A673 (cell line): ENCODE data around the gene NQO1. TPM values are rescaled to one million over a fixed set of nuclear protein-coding genes. Genes with fewer than 3 reads are reported as not detected.
A peak's percentile ranks its signal among the peaks of the same experiment; 100 is the strongest.
"Not testable (repeated sequence)": the region's sequence is repeated elsewhere in the genome, so short reads cannot be mapped to it uniquely, and the experiment has no call there.

ENCODE experiments used
- BruUV-seq: library from RNA; stranded (reverse); fragments of 400-500 nt; replicated peaks from 2 replicates; lab custom pipeline; 2021; lab: Mats Ljungman, UMichigan
- CTCF ChIA-PET: fragments of 300-600 bp; sonication (Branson Sonifier 250); formaldehyde crosslinking; loops from one replicate; lab custom pipeline; 2022; ENCODE audit warnings: antibody characterized with exemption; lab: Charles Lee
- POLR2A ChIA-PET: fragments of 300-600 bp; sonication (Branson Sonifier 250); formaldehyde crosslinking; loops from one replicate; lab custom pipeline; 2022; ENCODE audit warnings: antibody characterized with exemption; ENCODE audit not compliant: low non-redundant PET; lab: Charles Lee
- DNase-seq: peaks from one replicate; pipeline ENCODE4 v3.0.0-alpha.2; 2015; ENCODE audit warnings: low spot score
- H3K27ac ChIP-seq: fragments of 200-600 bp; sonication (generic); 2 replicates; pipeline ENCODE4 v1.5.1; 2016; ENCODE audit warnings: mixed run types, low read depth, mild to moderate bottlenecking, mixed read lengths, antibody characterized with exemption, low read length; ENCODE audit not compliant: poor library complexity, severe bottlenecking
- H3K27me3 ChIP-seq: fragments of 200-600 bp; sonication (generic); replicated peaks from 2 replicates; pipeline ENCODE4 v1.6.1; 2017; ENCODE audit warnings: mixed run types, low read depth, mild to moderate bottlenecking, mixed read lengths, antibody characterized with exemption, low read length; ENCODE audit not compliant: insufficient read depth, poor library complexity
- H3K36me3 ChIP-seq: fragments of 200-600 bp; sonication (generic); 2 replicates; pipeline ENCODE4 v1.6.1; 2016; ENCODE audit warnings: mixed run types, mild to moderate bottlenecking, mixed read lengths, antibody characterized with exemption, low read length; ENCODE audit not compliant: insufficient read depth, poor library complexity, severe bottlenecking
- H3K4me1 ChIP-seq: fragments of 200-600 bp; sonication (generic); 2 replicates; pipeline ENCODE4 v1.6.1; 2017; ENCODE audit warnings: mixed run types, mild to moderate bottlenecking, mixed read lengths, antibody characterized with exemption, low read length; ENCODE audit not compliant: insufficient read depth, poor library complexity, severe bottlenecking
- H3K4me3 ChIP-seq: fragments of 200-600 bp; sonication (generic); 2 replicates; pipeline ENCODE4 v1.5.1; 2016; ENCODE audit warnings: low read depth, mixed run types, mild to moderate bottlenecking, mixed read lengths, low read length; ENCODE audit not compliant: poor library complexity, severe bottlenecking
- H3K9me3 ChIP-seq: fragments of 200-600 bp; sonication (generic); 2 replicates; pipeline ENCODE4 v1.6.1; 2016; ENCODE audit warnings: mixed run types, low read depth, mild to moderate bottlenecking, mixed read lengths, antibody characterized with exemption, low read length; ENCODE audit not compliant: poor library complexity, severe bottlenecking
- CTCF ChIP-seq: fragments of 300-800, 200-600 bp; sonication (generic); conservative IDR thresholded peaks from 2 replicates; pipeline ENCODE4 v1.5.1; 2017; ENCODE audit warnings: low read depth, mild to moderate bottlenecking, antibody characterized with exemption, low read length, moderate library complexity, mixed read lengths
- EZH2 ChIP-seq: fragments of 200-600 bp; sonication (generic); IDR thresholded peaks from 2 replicates; pipeline ENCODE4 v1.6.1; 2017; ENCODE audit warnings: borderline replicate concordance, low read depth, mild to moderate bottlenecking, mixed read lengths, antibody characterized with exemption, low read length; ENCODE audit not compliant: poor library complexity, severe bottlenecking
- intact Hi-C: fragments of 100-400 bp; cut with micrococcal nuclease; formaldehyde crosslinking; loops from one replicate; pipeline ENCODE4 v1.10.0; 2022; ENCODE audit not compliant: unreplicated experiment
- total RNA-seq: library from RNA; stranded (reverse); gene quantifications from 2 replicates; pipeline ENCODE4 v1.2.3, GENCODE V29; 2021

The NQO1 gene
- total RNA-seq, 1 experiment from 2014 or later, result 61.7 TPM

GRCh38 chr16:69732101-69732500 lies 5.7 kb upstream of the NQO1 start:
- no peak for TF ChIP-seq CTCF
- no peak for TF ChIP-seq EZH2
- CTCF ChIA-PET, result no interaction called here

GRCh38 chr16:69731280-69731679 lies 4.9 kb upstream of the NQO1 start:
- DNase-seq, POLR2A ChIA-PET, H3K9me3 ChIP-seq, CTCF ChIA-PET, H3K36me3 ChIP-seq, BruUV-seq, H3K27me3 ChIP-seq, H3K4me3 ChIP-seq, intact Hi-C loops, H3K27ac ChIP-seq: not testable (repeated sequence)
- peaks cover 14% of the 10 kb centered on the region for H3K4me1 ChIP-seq

More at GRCh38 chr16:69732101-69732500, 5.7 kb upstream of the NQO1 start:
- H3K9me3 ChIP-seq, result no peaks in the 10 kb centered on the region
- intact Hi-C loops, result no loop called here
- H3K4me3 ChIP-seq, result no peak overlapping the region
- H3K36me3 ChIP-seq, result no peaks in the 10 kb centered on the region
- no peak for DNase-seq
- no peak overlapping the region for H3K27ac ChIP-seq
- BruUV-seq, result no TSS peak
- POLR2A ChIA-PET, result no interaction called here
- peaks cover 12% of the 10 kb centered on the region for H3K4me1 ChIP-seq
- H3K27me3 ChIP-seq, result no peaks in the 10 kb centered on the region

GRCh38 chr16:69729030-69729429 lies 2.7 kb upstream of the NQO1 start:
- POLR2A ChIA-PET, H3K36me3 ChIP-seq, H3K27me3 ChIP-seq, H3K4me3 ChIP-seq, CTCF ChIA-PET, BruUV-seq, intact Hi-C loops, H3K9me3 ChIP-seq, DNase-seq: not testable (repeated sequence)
- Histone ChIP-seq H3K4me1 (peaks cover 27% of the 10 kb centered on the region), H3K27ac (peak overlapping the region; percentile 12)

- POLR2A ChIA-PET, result no interaction called here
- peak; percentile 26 for DNase-seq
These were observed 1.5 kb upstream of the NQO1 start for GRCh38 chr16:69727916-69728270.

More at GRCh38 chr16:69727916-69728270, 1.5 kb upstream of the NQO1 start:
- H3K4me1 ChIP-seq, result peaks cover 27% of the 10 kb centered on the region
- no peak for TF ChIP-seq CTCF
- TF ChIP-seq EZH2, result no peak
- no peaks in the 10 kb centered on the region for H3K27me3 ChIP-seq
- H3K9me3 ChIP-seq, result no peaks in the 10 kb centered on the region
- H3K4me3 ChIP-seq, result peak overlapping the region; percentile 54
- CTCF ChIA-PET, result interaction anchor here (0.6 kb wide), 1 partner anchor 27 kb away, joined by 5 read pairs; the partner anchor contains the start of gene NOB1
- no peaks in the 10 kb centered on the region for H3K36me3 ChIP-seq
- intact Hi-C loops, result no loop called here
- H3K27ac ChIP-seq, result peak overlapping the region; percentile 88
- BruUV-seq, result no TSS peak
